Heart left ventricle (tissue), 13 donors: ENCODE measurements around the gene CFAP77.

Experiments used
- CTCF ChIP-seq, 12 donors: fragments of 200-600 bp; sonication (generic) in 4 of 12; IDR thresholded peaks; one replicate each; pipeline versions ENCODE4 v1.5.0 to v1.8.0; 2018 to 2022; ENCODE audit warnings: antibody characterized with exemption in 12 of 12, mild to moderate bottlenecking in 5 of 12
- POLR2A ChIP-seq, 2 donors: fragments of 450-650 bp; IDR thresholded peaks; one replicate each; pipeline ENCODE4 v1.6.1; 2017; ENCODE audit warnings: antibody characterized with exemption in 2 of 2, mild to moderate bottlenecking in 2 of 2, moderate library complexity in 2 of 2
- donor health status: ischemic (EF 13 %, LVEDD 7.1; RV severe dilation, severe dysfunction).
- donor health status: DM: no; HTN: yes; CAD: no.
- donor health status: DM: no; HTN: no; CAD: no.
- donor health status: ischemic (EF 25% LVEDD 6.9; RV normal size, moderate dysfunction).
- donor health status: ischemic (EF 25% LVEDD 5.7; RV mildly dilated, moderate dysfunction).
- donor health status: ischemic (EF 35%, LVEDD 5.7; RV mildly dilated, moderate dysfunction).
- donor health status: nonischemic (EF 11% LVEDD 7.7; RV severe dilation, severe dysfunction).
- donor health status: DM: yes; HTN: yes; CAD: no.
- donor health status: PGD.
- donor health status: ischemic (EF 29% LVEDD 5.4; RV normal size, mild dysfunction).
- donor health status: nonischemic (EF 23%, LVEDD 6.1; RV moderate dilation, normal function).

GRCh38 chr9:132489536-132489935 lies 79.5 kb downstream of the CFAP77 start:
- TF ChIP-seq POLR2A (IDR thresholded peaks at IDR 0.05) (no peak), CTCF (IDR thresholded peaks at IDR 0.05) (no peak)
